DOHH2 (cell line): Measurements from ENCODE around the gene DYNLL2.
"Not testable (repeated sequence)": the region's sequence is repeated elsewhere in the genome, so short reads cannot be mapped to it uniquely, and the experiment has no call there.

ENCODE experiments used
- H3F3A ChIP-seq: fragments of 200-600 bp; sonication (generic), shearing (Covaris generic); 2 replicates; pipeline ENCODE4 v1.6.0; 2016; ENCODE audit warnings: antibody characterized with exemption, mild to moderate bottlenecking; ENCODE audit not compliant: control insufficient read depth, insufficient read depth
- H3K27ac ChIP-seq: fragments of 200-600 bp; sonication (generic); 2 replicates; pipeline ENCODE4 v1.5.1; 2014; ENCODE audit warnings: low read depth, mild to moderate bottlenecking, low read length, moderate library complexity
- H3K27me3 ChIP-seq: fragments of 200-600 bp; sonication (generic); 2 replicates; pipeline ENCODE4 v1.6.1; 2014; ENCODE audit warnings: mild to moderate bottlenecking, low read length, mixed read lengths; ENCODE audit not compliant: control insufficient read depth
- H3K36me3 ChIP-seq: fragments of 200-600 bp; sonication (generic); 2 replicates; pipeline ENCODE4 v1.6.1; 2014; ENCODE audit warnings: mild to moderate bottlenecking, low read length, moderate library complexity, mixed read lengths; ENCODE audit not compliant: control insufficient read depth
- H3K4me1 ChIP-seq: fragments of 200-600 bp; sonication (generic); 2 replicates; pipeline ENCODE4 v1.6.1; 2014; ENCODE audit warnings: mild to moderate bottlenecking, low read length, mixed read lengths; ENCODE audit not compliant: control insufficient read depth
- H3K4me2 ChIP-seq: fragments of 200-600 bp; sonication (generic); 2 replicates; pipeline ENCODE4 v1.6.0; 2014; ENCODE audit warnings: mild to moderate bottlenecking, low read length, moderate library complexity
- H3K4me3 ChIP-seq: fragments of 200-600 bp; sonication (generic); 2 replicates; pipeline ENCODE4 v1.5.1; 2014; ENCODE audit warnings: mild to moderate bottlenecking, low read length, mixed read lengths
- H3K79me2 ChIP-seq: fragments of 200-600 bp; sonication (generic); 2 replicates; pipeline ENCODE4 v1.6.1; 2014; ENCODE audit warnings: mild to moderate bottlenecking, low read length, mixed read lengths; ENCODE audit not compliant: control insufficient read depth
- H3K9me2 ChIP-seq: fragments of 200-600 bp; sonication (generic); replicated peaks from 2 replicates; pipeline ENCODE4 v1.6.1; 2014; ENCODE audit warnings: mild to moderate bottlenecking, low read length, mixed read lengths; ENCODE audit not compliant: control insufficient read depth
- H3K9me3 ChIP-seq: fragments of 200-600 bp; sonication (generic); 2 replicates; pipeline ENCODE4 v1.6.1; 2014; ENCODE audit warnings: antibody characterized with exemption, low read length, mixed read lengths; ENCODE audit not compliant: control insufficient read depth, insufficient read depth
- H4K20me1 ChIP-seq: fragments of 200-600 bp; sonication (generic); 2 replicates; pipeline ENCODE4 v1.6.0; 2014; ENCODE audit warnings: low read depth, mild to moderate bottlenecking, antibody characterized with exemption, low read length, moderate library complexity; ENCODE audit not compliant: control insufficient read depth, insufficient read depth
- CTCF ChIP-seq: fragments of 200-600 bp; sonication (generic); IDR thresholded peaks from one replicate; pipeline ENCODE4 v1.5.1; 2014; ENCODE audit warnings: antibody characterized with exemption, mild to moderate bottlenecking, low read depth, low read length; ENCODE audit not compliant: poor library complexity, severe bottlenecking
- EZH2phosphoT487 ChIP-seq: fragments of 200-600 bp; sonication (generic); IDR thresholded peaks from 2 replicates; pipeline ENCODE4 v1.6.1; 2017; ENCODE audit warnings: borderline replicate concordance, mild to moderate bottlenecking, antibody characterized with exemption, low read length, moderate library complexity, mixed read lengths

DYNLL2 gene

GRCh38 chr17:58127846-58128245 is 44.6 kb downstream of the DYNLL2 start:
- no peaks in the 10 kb centered on the region for H3K9me2 ChIP-seq
- TF ChIP-seq EZH2phosphoT487 (no peak), CTCF (no peak)
- H3K27me3 ChIP-seq = peaks cover 33% of the 10 kb centered on the region
- H3K27ac ChIP-seq = no peak overlapping the region
- H3K4me2 ChIP-seq = no peak overlapping the region
- H3K9me3 ChIP-seq = no peaks in the 10 kb centered on the region
- no peaks in the 10 kb centered on the region for H4K20me1 ChIP-seq
- no peaks in the 10 kb centered on the region for H3K79me2 ChIP-seq
- H3F3A ChIP-seq = no peaks in the 10 kb centered on the region
- no peak overlapping the region for H3K4me3 ChIP-seq
- no peaks in the 10 kb centered on the region for H3K36me3 ChIP-seq
- H3K4me1 ChIP-seq = no peaks in the 10 kb centered on the region

GRCh38 chr17:58132697-58133096 is 49.5 kb downstream of the DYNLL2 start:
- H3K27me3 ChIP-seq = peaks cover 21% of the 10 kb centered on the region
- H3K4me3 ChIP-seq, H3K36me3 ChIP-seq: not testable (repeated sequence)

GRCh38 chr17:58136669-58137279 is 53.6 kb downstream of the DYNLL2 start:
- Histone ChIP-seq H3K79me2 (no peaks in the 10 kb centered on the region), H3K27ac (no peak overlapping the region), H3K27me3 (peaks cover 2% of the 10 kb centered on the region; the same call in 1 of the 2 replicates)

More at GRCh38 chr17:58132697-58133096, 49.5 kb downstream of the DYNLL2 start:
- not testable (repeated sequence) for H3K4me1 ChIP-seq, H3F3A ChIP-seq, H3K27ac ChIP-seq, H4K20me1 ChIP-seq, H3K9me3 ChIP-seq, H3K79me2 ChIP-seq, H3K4me2 ChIP-seq, H3K9me2 ChIP-seq

More at GRCh38 chr17:58136669-58137279, 53.6 kb downstream of the DYNLL2 start:
- H3K9me2 ChIP-seq = no peaks in the 10 kb centered on the region
- TF ChIP-seq CTCF (no peak), EZH2phosphoT487 (no peak)
- no peaks in the 10 kb centered on the region for H4K20me1 ChIP-seq
- no peak overlapping the region for H3K4me2 ChIP-seq
- H3K36me3 ChIP-seq = no peaks in the 10 kb centered on the region
- no peaks in the 10 kb centered on the region for H3K9me3 ChIP-seq
- no peak overlapping the region for H3K4me3 ChIP-seq
- no peaks in the 10 kb centered on the region for H3F3A ChIP-seq
- no peaks in the 10 kb centered on the region for H3K4me1 ChIP-seq
